HEK293T (cell line): ENCODE data around the gene FIGN.

ENCODE experiments used
- CTCF ChIA-PET: fragments of 350-600 bp; formaldehyde crosslinking; extraction: SDS; loops from one replicate; lab custom pipeline; 2021; ENCODE audit warnings: antibody characterized with exemption, inconsistent platforms; lab: Yijun Ruan, JAX
- POLR2A ChIA-PET: fragments of 350-600 bp; formaldehyde crosslinking; extraction: SDS; loops from one replicate; lab custom pipeline; 2020; ENCODE audit warnings: antibody characterized with exemption, inconsistent platforms; lab: Yijun Ruan, JAX
- DNase-seq: peaks from one replicate; pipeline ENCODE4 v3.0.0; 2012; ENCODE audit warnings: mixed read lengths; ENCODE audit errors: extremely low spot score
- ARNT ChIP-seq: fragments of 450-650 bp; IDR thresholded peaks from 2 replicates; pipeline ENCODE4 v1.6.1; 2017; ENCODE audit warnings: mild to moderate bottlenecking
- BHLHE40 ChIP-seq: fragments of 450-650 bp; IDR thresholded peaks from 2 replicates; pipeline ENCODE4 v1.6.1; 2016; ENCODE audit warnings: mild to moderate bottlenecking, moderate library complexity, borderline replicate concordance
- CTBP1 ChIP-seq: fragments of 450-650 bp; IDR thresholded peaks from 2 replicates; pipeline ENCODE4 v1.6.1; 2016; ENCODE audit warnings: borderline replicate concordance
- ELF4 ChIP-seq: fragments of 450-650 bp; IDR thresholded peaks from 2 replicates; pipeline ENCODE4 v1.6.1; 2017; ENCODE audit warnings: antibody characterized with exemption
- FOXA1 ChIP-seq: fragments of 450-650 bp; IDR thresholded peaks from 2 replicates; pipeline ENCODE4 v1.6.1; 2016; ENCODE audit warnings: mild to moderate bottlenecking
- FOXK2 ChIP-seq: fragments of 450-650 bp; IDR thresholded peaks from 2 replicates; pipeline ENCODE4 v1.6.1; 2016; ENCODE audit warnings: mild to moderate bottlenecking
- FOXM1 ChIP-seq: fragments of 450-650 bp; IDR thresholded peaks from 2 replicates; pipeline ENCODE4 v1.6.1; 2017; ENCODE audit warnings: mild to moderate bottlenecking, borderline replicate concordance
- HDGF ChIP-seq: fragments of 450-650 bp; IDR thresholded peaks from 2 replicates; pipeline ENCODE4 v1.6.1; 2017; ENCODE audit warnings: antibody characterized with exemption, borderline replicate concordance
- L3MBTL2 ChIP-seq: fragments of 450-650 bp; conservative IDR thresholded peaks from 2 replicates; pipeline ENCODE4 v1.6.1; 2016; ENCODE audit warnings: mild to moderate bottlenecking
- LEF1 ChIP-seq: fragments of 450-650 bp; IDR thresholded peaks from 2 replicates; pipeline ENCODE4 v1.6.1; 2017; ENCODE audit warnings: mild to moderate bottlenecking, borderline replicate concordance
- NFRKB ChIP-seq: fragments of 450-650 bp; IDR thresholded peaks from 2 replicates; pipeline ENCODE4 v1.6.1; 2016; ENCODE audit warnings: mild to moderate bottlenecking, moderate library complexity
- SP1 ChIP-seq: fragments of 450-650 bp; IDR thresholded peaks from 2 replicates; pipeline ENCODE4 v1.6.1; 2017
- SUZ12 ChIP-seq: fragments of 450-650 bp; IDR thresholded peaks from 2 replicates; pipeline ENCODE4 v1.6.1; 2016; ENCODE audit warnings: mild to moderate bottlenecking
- TARDBP ChIP-seq: fragments of 450-650 bp; IDR thresholded peaks from 2 replicates; pipeline ENCODE4 v1.6.1; 2016
- ZNF384 ChIP-seq: fragments of 450-650 bp; IDR thresholded peaks from 2 replicates; pipeline ENCODE4 v1.6.1; 2016
- TF ChIP-seq, protein P1 (sequence below): fragments of 450-650 bp; IDR thresholded peaks from 2 replicates; pipeline ENCODE4 v1.6.1; 2016

Gene FIGN

DNA sequence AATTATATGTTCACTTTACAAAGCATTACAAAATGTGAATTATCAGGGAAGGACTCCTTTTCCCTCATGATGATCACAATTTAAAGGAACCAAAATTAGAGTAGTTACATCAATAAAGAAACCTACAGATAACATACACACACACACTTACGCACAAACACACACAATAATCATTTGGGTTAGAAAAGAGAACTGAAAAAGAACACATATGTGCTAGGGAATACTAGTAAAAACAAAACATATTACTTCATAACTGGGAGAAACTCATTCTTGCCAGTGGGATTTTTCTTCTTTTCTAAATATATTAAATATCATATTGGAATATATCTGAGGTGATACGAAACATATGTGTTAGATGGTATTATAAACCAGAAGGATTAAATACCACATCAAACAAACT is 42.3 kb downstream of the FIGN start:
- CTCF ChIA-PET: no interaction called here

DNA sequence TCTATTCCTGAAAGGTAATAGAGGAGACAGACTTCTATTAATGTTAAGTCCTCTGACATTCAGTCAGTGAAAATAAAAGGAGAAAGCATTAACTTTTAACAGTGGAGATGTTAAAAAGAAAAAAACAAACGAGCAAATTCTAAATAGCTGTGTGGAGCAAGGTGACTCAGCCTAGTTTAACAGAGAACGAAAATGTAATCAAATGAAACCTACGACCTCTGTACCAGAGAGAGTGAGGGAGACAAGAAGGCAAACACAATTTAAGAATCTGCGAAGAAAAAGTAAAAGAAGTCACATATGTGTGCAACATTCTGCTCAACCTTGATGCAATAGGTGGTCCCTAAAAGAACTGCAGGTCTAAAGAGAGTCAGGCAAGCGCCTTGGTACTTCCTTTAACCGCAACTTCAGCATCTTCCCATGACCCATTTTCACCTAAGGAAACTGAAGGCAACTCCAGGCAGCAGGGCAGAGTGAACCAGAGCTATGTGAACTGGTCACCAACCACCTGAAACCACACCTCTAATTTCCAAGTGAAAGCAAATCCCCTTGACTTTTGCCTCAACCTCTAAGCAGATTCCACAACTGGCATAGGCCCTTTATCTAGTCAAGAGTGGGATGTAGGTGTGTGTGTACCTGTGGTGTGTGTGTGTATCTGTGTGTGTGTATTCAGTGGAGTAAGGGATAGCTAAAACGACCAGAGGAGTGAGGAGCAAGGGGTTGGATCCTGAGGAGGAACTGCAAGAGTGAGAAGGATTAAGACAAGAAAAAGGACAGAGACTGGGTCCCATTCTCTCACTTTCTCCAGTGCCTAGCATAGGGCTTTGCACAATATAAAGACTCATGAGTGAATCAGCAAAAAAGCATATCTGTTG is 43.0 kb downstream of the FIGN start:
- CTCF ChIA-PET: no interaction called here
- TF ChIP-seq FOXM1 (no peak), ZNF384 (no peak), SUZ12 (no peak), FOXK2 (no peak), SP1 (no peak), L3MBTL2 (no peak), LEF1 (no peak), BHLHE40 (no peak), FOXA1 (no peak), HDGF (no peak), TARDBP (no peak), ARNT (no peak), NFRKB (no peak), ELF4 (no peak), CTBP1 (no peak)
- TF ChIP-seq, protein P1, sequence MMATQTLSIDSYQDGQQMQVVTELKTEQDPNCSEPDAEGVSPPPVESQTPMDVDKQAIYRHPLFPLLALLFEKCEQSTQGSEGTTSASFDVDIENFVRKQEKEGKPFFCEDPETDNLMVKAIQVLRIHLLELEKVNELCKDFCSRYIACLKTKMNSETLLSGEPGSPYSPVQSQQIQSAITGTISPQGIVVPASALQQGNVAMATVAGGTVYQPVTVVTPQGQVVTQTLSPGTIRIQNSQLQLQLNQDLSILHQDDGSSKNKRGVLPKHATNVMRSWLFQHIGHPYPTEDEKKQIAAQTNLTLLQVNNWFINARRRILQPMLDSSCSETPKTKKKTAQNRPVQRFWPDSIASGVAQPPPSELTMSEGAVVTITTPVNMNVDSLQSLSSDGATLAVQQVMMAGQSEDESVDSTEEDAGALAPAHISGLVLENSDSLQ: no peak
- POLR2A ChIA-PET: interaction anchor here (0.9 kb wide), 2 partner anchors 43 kb away, joined by 3 read pairs; partner anchors contain the start of gene FIGN
- no peak for DNase-seq

More for the DNA sequence above, 42.3 kb downstream of the FIGN start:
- POLR2A ChIA-PET: interaction anchor here (0.9 kb wide), 1 partner anchor 42 kb away, joined by 3 read pairs; the partner anchor contains the start of gene FIGN
- DNase-seq: no peak
- no peak for TF ChIP-seq BHLHE40
- no peak for TF ChIP-seq SUZ12
- no peak for TF ChIP-seq SP1
- TF ChIP-seq CTBP1: no peak
- TF ChIP-seq TARDBP: no peak
- no peak for TF ChIP-seq LEF1
- TF ChIP-seq NFRKB: no peak
- no peak for TF ChIP-seq FOXA1
- TF ChIP-seq HDGF: no peak
- no peak for TF ChIP-seq ELF4

DNA sequence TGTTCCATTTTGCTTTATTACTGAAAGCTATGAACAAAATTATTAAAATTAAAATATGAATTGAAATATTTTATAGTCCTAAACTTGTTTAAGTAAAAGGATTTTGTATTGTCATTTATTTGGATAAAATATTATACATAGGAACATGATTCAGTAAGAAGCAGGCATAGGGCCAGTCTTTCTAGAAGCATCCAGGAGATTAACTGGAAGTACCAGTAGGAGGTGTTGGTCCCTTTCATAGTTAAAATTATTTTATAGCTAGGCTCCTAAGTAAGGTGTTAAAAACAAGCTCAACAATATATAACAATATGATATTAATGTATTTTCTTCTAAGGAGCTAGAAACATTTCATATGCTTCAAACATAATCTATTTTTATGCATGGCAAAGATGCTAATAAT is 43.7 kb downstream of the FIGN start:
- ChIA-PET CTCF (no interaction called here), POLR2A (interaction anchor here (0.9 kb wide), 1 partner anchor 43 kb away, joined by 3 read pairs; the partner anchor contains the start of gene FIGN)
- DNase-seq: no peak
- TF ChIP-seq FOXK2 (no peak), TARDBP (no peak), FOXA1 (no peak), NFRKB (no peak), SUZ12 (no peak), ARNT (no peak), ZNF384 (no peak), LEF1 (no peak), CTBP1 (no peak), ELF4 (no peak), HDGF (no peak), L3MBTL2 (no peak), BHLHE40 (no peak), SP1 (no peak), FOXM1 (no peak)
- TF ChIP-seq, protein P1: no peak

DNA sequence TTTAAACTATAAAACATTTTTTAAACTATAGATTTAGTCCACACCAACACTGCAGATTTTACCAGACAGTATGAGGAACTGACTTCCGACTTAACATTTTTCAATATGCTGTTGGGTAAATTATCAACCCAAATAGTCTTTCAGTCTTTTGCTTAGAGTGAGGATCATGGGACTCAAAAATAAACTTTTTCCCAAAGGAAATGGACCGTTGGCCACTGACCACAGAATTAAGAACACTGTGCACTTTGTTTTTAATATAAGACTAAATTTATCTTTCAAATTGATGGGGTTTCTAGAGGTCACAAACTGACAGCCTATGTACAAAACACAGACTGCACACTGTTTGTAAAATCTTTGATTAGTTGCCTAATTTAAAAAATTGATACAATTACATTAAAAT is 44.9 kb downstream of the FIGN start:
- TF ChIP-seq LEF1 (no peak), NFRKB (no peak), FOXM1 (no peak), CTBP1 (no peak), BHLHE40 (no peak), ZNF384 (no peak), SUZ12 (no peak), TARDBP (no peak), ELF4 (no peak), FOXA1 (no peak), HDGF (no peak), FOXK2 (no peak), SP1 (no peak), ARNT (no peak), L3MBTL2 (no peak)
- TF ChIP-seq, protein P1: no peak
- CTCF ChIA-PET: no interaction called here
- POLR2A ChIA-PET: no interaction called here
- no peak for DNase-seq

DNA sequence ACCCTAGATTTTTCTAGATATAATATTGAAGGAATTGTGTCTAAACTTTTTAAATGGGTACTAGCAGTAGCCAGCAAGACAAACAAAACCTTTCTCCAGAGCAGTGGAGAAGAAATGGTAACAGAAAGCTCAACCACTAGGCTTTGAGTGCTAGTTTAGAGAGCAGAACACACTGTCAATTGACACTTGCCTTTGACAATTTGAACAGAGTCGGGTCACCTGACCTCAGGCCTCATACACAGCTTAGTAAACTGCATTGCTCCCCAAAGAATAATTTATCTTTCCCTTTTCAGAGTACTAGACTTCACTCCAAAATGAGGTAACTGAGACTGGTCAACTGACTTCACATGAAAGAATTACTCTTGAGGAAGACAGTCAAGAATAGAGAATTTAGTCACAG is 48.6 kb downstream of the FIGN start:
- ChIA-PET CTCF (no interaction called here), POLR2A (no interaction called here)
- no peak for DNase-seq
- no peak for TF ChIP-seq NFRKB
- no peak for TF ChIP-seq LEF1
- no peak for TF ChIP-seq ZNF384
- TF ChIP-seq L3MBTL2: no peak
- TF ChIP-seq HDGF: no peak
- TF ChIP-seq BHLHE40: no peak
- TF ChIP-seq ARNT: no peak
- TF ChIP-seq TARDBP: no peak
- TF ChIP-seq ELF4: no peak
- TF ChIP-seq SP1: no peak
- TF ChIP-seq, protein P1: no peak
